Stimulated activated CD8-positive, alpha-beta memory T cell treated with anti-CD3 and anti-CD28 coated beads, Interleukin-7, amount 100 ng/mL, for 24 hours (primary cell): ENCODE measurements around the gene AKAP11.
"Not testable (repeated sequence)": the region's sequence is repeated elsewhere in the genome, so short reads cannot be mapped to it uniquely, and the experiment has no call there.

Experiments used
- DNase-seq: peaks from one replicate; pipeline ENCODE4 v3.0.0-alpha.2; 2020; ENCODE audit warnings: low read depth

The AKAP11 gene

GRCh38 chr13:42272115-42272803 is at the start of gene AKAP11:
AKAP11 (plus strand) TSS chr13:42272152; CDS start chr13:42286349, 14,197 bp downstream.
- peak; percentile 11 for DNase-seq

- DNase-seq: no peak
Measured at GRCh38 chr13:42223681-42224080, 48.3 kb upstream of the AKAP11 start.

GRCh38 chr13:42225051-42225450 is 46.9 kb upstream of the AKAP11 start:
- no peak for DNase-seq

- DNase-seq: not testable (repeated sequence)
Measured at GRCh38 chr13:42226759-42227158, 45.2 kb upstream of the AKAP11 start.

GRCh38 chr13:42228527-42228926 is 43.4 kb upstream of the AKAP11 start:
- no peak for DNase-seq

- DNase-seq: no peak
Measured at GRCh38 chr13:42229287-42229686, 42.7 kb upstream of the AKAP11 start.

- no peak for DNase-seq
Measured at GRCh38 chr13:42232671-42233070, 39.3 kb upstream of the AKAP11 start.

GRCh38 chr13:42233726-42234125 is 38.2 kb upstream of the AKAP11 start:
- no peak for DNase-seq

- DNase-seq: no peak
Measured at GRCh38 chr13:42239161-42239560, 32.8 kb upstream of the AKAP11 start.

- no peak for DNase-seq
Measured at GRCh38 chr13:42239644-42240043, 32.3 kb upstream of the AKAP11 start.

GRCh38 chr13:42246541-42246940 is 25.4 kb upstream of the AKAP11 start:
- DNase-seq: no peak

GRCh38 chr13:42247883-42248282 is 24.1 kb upstream of the AKAP11 start:
- DNase-seq: no peak

- DNase-seq: no peak
Measured at GRCh38 chr13:42255886-42256285, 16.1 kb upstream of the AKAP11 start.

- no peak for DNase-seq
Measured at GRCh38 chr13:42258747-42259146, 13.2 kb upstream of the AKAP11 start.

- DNase-seq: no peak
Measured at GRCh38 chr13:42259515-42259914, 12.4 kb upstream of the AKAP11 start.

GRCh38 chr13:42260903-42261654 is 10.9 kb upstream of the AKAP11 start:
- no peak for DNase-seq

- DNase-seq: no peak
Measured at GRCh38 chr13:42266473-42266872, 5.5 kb upstream of the AKAP11 start.

GRCh38 chr13:42270160-42270856 is 1.6 kb upstream of the AKAP11 start:
- DNase-seq: no peak

GRCh38 chr13:42270857-42271215 is 1.1 kb upstream of the AKAP11 start:
- no peak for DNase-seq

- DNase-seq: peak; percentile 83
Measured at GRCh38 chr13:42271337-42272114, 426 bp upstream of the AKAP11 start.

- no peak for DNase-seq
Measured at GRCh38 chr13:42272804-42273175, 838 bp downstream of the AKAP11 start.

- no peak for DNase-seq
Measured at GRCh38 chr13:42274386-42275097, 2.6 kb downstream of the AKAP11 start.
